CD4-positive, alpha-beta T cell (primary cell): ENCODE results near the gene FAM107B. TPM values are rescaled to one million over a fixed set of nuclear protein-coding genes. Genes with fewer than 3 reads are reported as not detected.

ENCODE experiments used
- ATAC-seq: fragments of 200-7000 bp; cut with Tn5 transposase; one replicate; pipeline ENCODE4 v1.10.0; 2022; ENCODE audit warnings: mild to moderate bottlenecking; ENCODE audit not compliant: poor library complexity
- CTCF ChIA-PET: fragments of 350-600 bp; sonication (Branson Sonifier 250); formaldehyde crosslinking; loops from one replicate; lab custom pipeline; 2021; ENCODE audit warnings: antibody characterized with exemption, inconsistent platforms; lab: Charles Lee
- POLR2A ChIA-PET: fragments of 350-600 bp; sonication (Branson Sonifier 250); formaldehyde crosslinking; loops from one replicate; lab custom pipeline; 2021; ENCODE audit warnings: antibody characterized with exemption, inconsistent platforms; lab: Charles Lee
- DNase-seq, 14 experiments: peaks; one replicate each; pipeline ENCODE4 v3.0.0-alpha.2; 2013 to 2020; ENCODE audit warnings: mixed read lengths in 2 of 14
- H3K27ac ChIP-seq, 2 donors: one replicate each; pipeline versions ENCODE4 v1.5.1 to v1.7.0; 2013; ENCODE audit warnings: low read length in 2 of 2, low read depth in 1 of 2, mild to moderate bottlenecking in 1 of 2
- H3K27me3 ChIP-seq, 2 experiments: 1 replicate in 1 of 2; 2 replicates in 1 of 2; pipeline versions ENCODE4 v1.6.1 to v1.7.0; 2013; ENCODE audit warnings: low read length in 2 of 2, control low read depth in 1 of 2, mild to moderate bottlenecking in 1 of 2, moderate library complexity in 1 of 2; ENCODE audit not compliant: insufficient read depth in 2 of 2, control insufficient read depth in 1 of 2
- H3K36me3 ChIP-seq: one replicate; pipeline ENCODE4 v1.6.1; 2013; ENCODE audit warnings: low read length, control low read depth; ENCODE audit not compliant: insufficient read depth
- H3K4me1 ChIP-seq: one replicate; pipeline ENCODE4 v1.6.1; 2013; ENCODE audit warnings: low read length, control low read depth; ENCODE audit not compliant: insufficient read depth
- H3K4me3 ChIP-seq: one replicate; pipeline ENCODE4 v1.5.1; 2013; ENCODE audit warnings: mild to moderate bottlenecking, low read length, moderate library complexity
- H3K9me3 ChIP-seq, 2 experiments: 1 replicate in 1 of 2; 2 replicates in 1 of 2; pipeline versions ENCODE4 v1.6.1 to v1.7.0; 2013; ENCODE audit warnings: low read length in 2 of 2, mild to moderate bottlenecking in 2 of 2, control low read depth in 1 of 2, moderate library complexity in 1 of 2; ENCODE audit not compliant: control insufficient read depth in 1 of 2, insufficient read depth in 1 of 2
- H3K27ac Mint-ChIP-seq: one replicate; pipeline ENCODE4 v1.8.0; 2020; ENCODE audit warnings: mixed read lengths
- H3K27me3 Mint-ChIP-seq: one replicate; pipeline ENCODE4 v1.8.0; 2021; ENCODE audit warnings: mixed read lengths
- H3K36me3 Mint-ChIP-seq: one replicate; pipeline ENCODE4 v1.8.0; 2021; ENCODE audit warnings: low read depth, mixed read lengths
- H3K4me1 Mint-ChIP-seq: one replicate; pipeline ENCODE4 v1.8.0; 2021; ENCODE audit warnings: low read depth, mixed read lengths
- H3K4me3 Mint-ChIP-seq: one replicate; pipeline ENCODE4 v1.8.0; 2020; ENCODE audit warnings: mild to moderate bottlenecking, mixed read lengths
- H3K9me3 Mint-ChIP-seq: one replicate; pipeline ENCODE4 v1.8.0; 2020; ENCODE audit warnings: mixed read lengths
- CTCF ChIP-seq: fragments of 200-600 bp; IDR thresholded peaks from one replicate; pipeline ENCODE4 v1.8.0; 2022; ENCODE audit warnings: antibody characterized with exemption, mild to moderate bottlenecking
- intact Hi-C, 2 experiments: fragments of 100-400 bp; cut with DNase I in 1 of 2; cut with micrococcal nuclease in 1 of 2; formaldehyde crosslinking; loops; one replicate each; pipeline versions ENCODE4 v1.15.1 to v1.9.0; 2023 to 2025; cut with DNase I, micrococcal nuclease
- total RNA-seq, 174 experiments: library from RNA in 2 of 174; stranded (reverse) in 2 of 174; gene quantifications; one replicate each; pipeline ENCODE4 v1.2.3 and lab custom pipeline; 2021 to 2026

The FAM107B gene
- total RNA-seq, 2 experiments from 2014 or later = 261 to 262 TPM

GRCh38 chr10:14474656-14475055, 300.0 kb downstream of the FAM107B start:
- CTCF ChIA-PET = no interaction called here
- no peak for ATAC-seq

GRCh38 chr10:14470920-14471319, 303.8 kb downstream of the FAM107B start:
- Mint-ChIP-seq H3K4me3 (no peak overlapping the region), H3K9me3 (no peaks in the 10 kb centered on the region), H3K4me1 (no peaks in the 10 kb centered on the region), H3K36me3 (no peaks in the 10 kb centered on the region), H3K27me3 (peaks cover 22% of the 10 kb centered on the region), H3K27ac (no peak overlapping the region)
- ATAC-seq (no peak), DNase-seq (no peak)
- Histone ChIP-seq H3K4me3 (no peak overlapping the region), H3K36me3 (no peaks in the 10 kb centered on the region), H3K4me1 (no peaks in the 10 kb centered on the region), H3K27me3 (peaks cover 4 to 12% of the 10 kb centered on the region in 2 experiments), H3K9me3 (no peaks in the 10 kb centered on the region), H3K27ac (no peak overlapping the region)
- ChIA-PET CTCF (interaction anchor here (0.6 kb wide), 1 partner anchor 693 kb away, joined by 4 read pairs; no protein-coding TSS in a partner anchor), POLR2A (no interaction called here)
- no peak for TF ChIP-seq CTCF
- intact Hi-C loops = no loop called here

More at GRCh38 chr10:14474656-14475055, 300.0 kb downstream of the FAM107B start:
- no peaks in the 10 kb centered on the region for H3K9me3 ChIP-seq
- H3K27ac ChIP-seq = no peak overlapping the region
- Mint-ChIP-seq H3K4me1 (no peaks in the 10 kb centered on the region), H3K9me3 (no peaks in the 10 kb centered on the region), H3K27ac (no peak overlapping the region), H3K27me3 (peaks cover 15% of the 10 kb centered on the region), H3K36me3 (no peaks in the 10 kb centered on the region), H3K4me3 (no peak overlapping the region)
- no peak for TF ChIP-seq CTCF
- DNase-seq = no peak
- intact Hi-C loops = no loop called here
- H3K27me3 ChIP-seq = peaks cover 6 to 14% of the 10 kb centered on the region in 2 experiments
- no peak overlapping the region for H3K4me3 ChIP-seq
- POLR2A ChIA-PET = no interaction called here
- no peaks in the 10 kb centered on the region for H3K36me3 ChIP-seq
- no peaks in the 10 kb centered on the region for H3K4me1 ChIP-seq

- H3K27ac ChIP-seq = no peak overlapping the region
- CTCF ChIA-PET = no interaction called here
- TF ChIP-seq CTCF = no peak
- peaks cover 0 to 12% of the 10 kb centered on the region in 2 experiments for H3K27me3 ChIP-seq
- Mint-ChIP-seq H3K27me3 (peaks cover 17% of the 10 kb centered on the region), H3K9me3 (peaks cover 4% of the 10 kb centered on the region), H3K36me3 (no peaks in the 10 kb centered on the region), H3K4me3 (no peak overlapping the region), H3K4me1 (no peaks in the 10 kb centered on the region), H3K27ac (no peak overlapping the region)
- H3K9me3 ChIP-seq = peaks cover 0 to 3% of the 10 kb centered on the region in 2 experiments
- DNase-seq (no peak), ATAC-seq (no peak)
- H3K36me3 ChIP-seq = no peaks in the 10 kb centered on the region
- intact Hi-C loops = no loop called here
- no peaks in the 10 kb centered on the region for H3K4me1 ChIP-seq
- POLR2A ChIA-PET = no interaction called here
- no peak overlapping the region for H3K4me3 ChIP-seq
These were observed 306.0 kb downstream of the FAM107B start for GRCh38 chr10:14468726-14469125.

Other genes with a start within 250 kb of the FAM107B start
- 1 to 10 TPM; 3.2 to 3.7 TPM for gene CDNF, start 63.1 kb upstream of the FAM107B start, total RNA-seq
- gene HSPA14, start 63.4 kb upstream of the FAM107B start, total RNA-seq = 10 to 100 TPM; 29.1 to 33.4 TPM
- 10 to 100 TPM; 26.2 to 26.9 TPM for gene MSANTD7, start 63.4 kb upstream of the FAM107B start, total RNA-seq
- gene SUV39H2, start 104.0 kb upstream of the FAM107B start, total RNA-seq = 1 to 10 TPM; 3.4 to 3.5 TPM
- 10 to 100 TPM; 11.0 to 15.4 TPM for gene DCLRE1C, start 179.2 kb upstream of the FAM107B start, total RNA-seq
- gene MEIG1, start 184.5 kb upstream of the FAM107B start, total RNA-seq = not detected